Trophoblast cell (in vitro differentiated cells and primary cell): ENCODE data around the gene TMEM132D.
"Not testable (repeated sequence)": the region's sequence is repeated elsewhere in the genome, so short reads cannot be mapped to it uniquely, and the experiment has no call there.

ENCODE experiments used
- DNase-seq, 2 donors: peaks; one replicate each; pipeline ENCODE4 v3.0.0-alpha.2; 2016
- H2AFZ ChIP-seq: 2 replicates; pipeline ENCODE4 v1.6.1; 2013; ENCODE audit warnings: low read length, moderate library complexity, mild to moderate bottlenecking; ENCODE audit not compliant: insufficient read depth, poor library complexity
- H2AK5ac ChIP-seq: 2 replicates; pipeline ENCODE4 v1.6.1; 2013; ENCODE audit warnings: mild to moderate bottlenecking, low read length
- H2BK120ac ChIP-seq: 2 replicates; pipeline ENCODE4 v1.6.1; 2013; ENCODE audit warnings: low read length, mild to moderate bottlenecking, moderate library complexity; ENCODE audit not compliant: insufficient read depth, poor library complexity
- H2BK12ac ChIP-seq: 2 replicates; pipeline ENCODE4 v1.6.1; 2013; ENCODE audit warnings: mild to moderate bottlenecking, low read length, moderate library complexity
- H2BK5ac ChIP-seq: 2 replicates; pipeline ENCODE4 v1.6.1; 2013; ENCODE audit warnings: low read length, low read depth, moderate library complexity, mild to moderate bottlenecking; ENCODE audit not compliant: poor library complexity
- H3K14ac ChIP-seq: 2 replicates; pipeline ENCODE4 v1.6.1; 2013; ENCODE audit warnings: mild to moderate bottlenecking, low read length
- H3K18ac ChIP-seq: 2 replicates; pipeline ENCODE4 v1.6.1; 2013; ENCODE audit warnings: mild to moderate bottlenecking, low read length
- H3K23ac ChIP-seq: 2 replicates; pipeline ENCODE4 v1.6.1; 2013; ENCODE audit warnings: low read length
- H3K27ac ChIP-seq: 2 replicates; pipeline ENCODE4 v1.5.1; 2013; ENCODE audit warnings: low read depth, mild to moderate bottlenecking, inconsistent platforms, low read length, moderate library complexity
- H3K27me3 ChIP-seq: 2 replicates; pipeline ENCODE4 v1.6.1; 2013; ENCODE audit warnings: inconsistent platforms, mild to moderate bottlenecking, low read length, moderate library complexity; ENCODE audit not compliant: insufficient read depth
- H3K36me3 ChIP-seq, 2 experiments: 1 replicate in 1 of 2; 2 replicates in 1 of 2; pipeline ENCODE4 v1.6.1; 2013; ENCODE audit warnings: low read length in 2 of 2, mild to moderate bottlenecking in 2 of 2, moderate library complexity in 1 of 2; ENCODE audit not compliant: insufficient read depth in 2 of 2, control insufficient read depth in 1 of 2
- H3K4ac ChIP-seq: 2 replicates; pipeline ENCODE4 v1.6.1; 2013; ENCODE audit warnings: low read depth, mild to moderate bottlenecking, low read length, moderate library complexity
- H3K4me1 ChIP-seq, 2 experiments: 1 replicate in 1 of 2; 2 replicates in 1 of 2; pipeline ENCODE4 v1.6.1; 2013; ENCODE audit warnings: low read length in 2 of 2, mild to moderate bottlenecking in 2 of 2, moderate library complexity in 1 of 2; ENCODE audit not compliant: insufficient read depth in 2 of 2, control insufficient read depth in 1 of 2
- H3K4me2 ChIP-seq: 2 replicates; pipeline ENCODE4 v1.6.1; 2013; ENCODE audit warnings: inconsistent platforms, mild to moderate bottlenecking, low read length, moderate library complexity
- H3K4me3 ChIP-seq: 2 replicates; pipeline ENCODE4 v1.5.1; 2013; ENCODE audit warnings: mild to moderate bottlenecking, low read depth, low read length, inconsistent platforms
- H3K79me1 ChIP-seq: one replicate; pipeline ENCODE4 v1.6.1; 2013; ENCODE audit warnings: low read length
- H3K79me2 ChIP-seq: 2 replicates; pipeline ENCODE4 v1.6.1; 2013; ENCODE audit warnings: low read length, mild to moderate bottlenecking; ENCODE audit not compliant: control insufficient read depth, insufficient read depth, poor library complexity
- H3K9ac ChIP-seq: 2 replicates; pipeline ENCODE4 v1.6.1; 2013; ENCODE audit warnings: mild to moderate bottlenecking, low read length
- H3K9me3 ChIP-seq: 2 replicates; pipeline ENCODE4 v1.6.1; 2013; ENCODE audit warnings: low read depth, mild to moderate bottlenecking, control low read depth, inconsistent platforms, low read length; ENCODE audit not compliant: insufficient read depth
- H4K12ac ChIP-seq: 2 replicates; pipeline ENCODE4 v1.6.1; 2013; ENCODE audit warnings: low read depth, mild to moderate bottlenecking, low read length, moderate library complexity
- H4K8ac ChIP-seq: 2 replicates; pipeline ENCODE4 v1.6.1; 2013; ENCODE audit warnings: low read depth, mild to moderate bottlenecking, low read length, moderate library complexity
- H4K91ac ChIP-seq: one replicate; pipeline ENCODE4 v1.6.1; 2013; ENCODE audit warnings: low read depth, mild to moderate bottlenecking, low read length, moderate library complexity
- WGBS: extraction: QIAGEN DNeasy Blood & Tissue Kit; methylation state at CpG from one replicate; pipeline ENCODE4 v1.1.7; 2013; ENCODE audit warnings: missing lambda C conversion rate; ENCODE audit not compliant: insufficient read length, insufficient coverage; ENCODE audit errors: extremely low coverage; 5-methylcytosine and 5-hydroxymethylcytosine counted together

The TMEM132D gene

GRCh38 chr12:129195081-129195480 is 708.7 kb downstream of the TMEM132D start:
- Histone ChIP-seq H2BK120ac (no peak overlapping the region), H3K9ac (no peak overlapping the region)
- WGBS: no CpG with 5 or more reads among the region's 2 CpGs

GRCh38 chr12:129193263-129193871 is 710.5 kb downstream of the TMEM132D start:
- Histone ChIP-seq H3K23ac (no peak overlapping the region), H2BK5ac (no peak overlapping the region), H3K79me1 (no peaks in the 10 kb centered on the region), H3K9ac (no peak overlapping the region), H4K12ac (no peak overlapping the region), H2AFZ (no peak overlapping the region), H3K27ac (no peak overlapping the region), H3K27me3 (no peaks in the 10 kb centered on the region), H3K79me2 (no peaks in the 10 kb centered on the region), H2BK12ac (no peak overlapping the region), H4K91ac (no peak overlapping the region), H3K14ac (no peak overlapping the region), H2AK5ac (no peak overlapping the region), H3K9me3 (no peaks in the 10 kb centered on the region), H2BK120ac (no peak overlapping the region), H3K4me2 (no peak overlapping the region), H3K4me1 (no peaks in the 10 kb centered on the region), H4K8ac (no peak overlapping the region), H3K4me3 (no peak overlapping the region), H3K4ac (no peak overlapping the region), H3K36me3 (no peaks in the 10 kb centered on the region), H3K18ac (no peak overlapping the region)
- no CpG with 5 or more reads among the region's 4 CpGs for WGBS
- peak in 1 of 2 donors; percentile 40 for DNase-seq

More at GRCh38 chr12:129195081-129195480, 708.7 kb downstream of the TMEM132D start:
- H3K4me2 ChIP-seq: no peak overlapping the region
- no peak overlapping the region for H2AFZ ChIP-seq
- H3K4ac ChIP-seq: no peak overlapping the region
- DNase-seq: no peak
- H2BK12ac ChIP-seq: no peak overlapping the region
- H3K79me1 ChIP-seq: no peaks in the 10 kb centered on the region
- H2AK5ac ChIP-seq: no peak overlapping the region
- no peaks in the 10 kb centered on the region for H3K9me3 ChIP-seq
- no peak overlapping the region for H4K12ac ChIP-seq
- no peak overlapping the region for H3K18ac ChIP-seq
- no peak overlapping the region for H3K4me3 ChIP-seq
- no peaks in the 10 kb centered on the region for H3K79me2 ChIP-seq
- H2BK5ac ChIP-seq: no peak overlapping the region
- H4K8ac ChIP-seq: no peak overlapping the region
- H3K23ac ChIP-seq: no peak overlapping the region
- no peaks in the 10 kb centered on the region for H3K4me1 ChIP-seq
- H3K27ac ChIP-seq: no peak overlapping the region
- no peaks in the 10 kb centered on the region for H3K36me3 ChIP-seq
- no peak overlapping the region for H4K91ac ChIP-seq
- no peaks in the 10 kb centered on the region for H3K27me3 ChIP-seq
- no peak overlapping the region for H3K14ac ChIP-seq

- no CpG with 5 or more reads among the region's 7 CpGs for WGBS
- H3K14ac ChIP-seq: no peak overlapping the region
- H4K91ac ChIP-seq: no peak overlapping the region
Observed at GRCh38 chr12:129190827-129191226, 713.0 kb downstream of the TMEM132D start.

GRCh38 chr12:129189879-129190278 is 713.9 kb downstream of the TMEM132D start:
- not testable (repeated sequence) for H3K79me2 ChIP-seq, H3K9me3 ChIP-seq, H3K36me3 ChIP-seq, H3K18ac ChIP-seq, H2BK12ac ChIP-seq, H2AFZ ChIP-seq, H4K12ac ChIP-seq, H3K14ac ChIP-seq, H2AK5ac ChIP-seq, H4K8ac ChIP-seq, H4K91ac ChIP-seq, H2BK5ac ChIP-seq, H3K9ac ChIP-seq, DNase-seq, H3K27ac ChIP-seq, H3K4ac ChIP-seq, H2BK120ac ChIP-seq, H3K23ac ChIP-seq, H3K79me1 ChIP-seq, H3K27me3 ChIP-seq, H3K4me2 ChIP-seq, H3K4me1 ChIP-seq, H3K4me3 ChIP-seq
- no CpG with 5 or more reads among the region's 4 CpGs for WGBS

More at GRCh38 chr12:129190827-129191226, 713.0 kb downstream of the TMEM132D start:
- Histone ChIP-seq H3K18ac (no peak overlapping the region), H3K36me3 (no peaks in the 10 kb centered on the region), H2AFZ (no peak overlapping the region), H2AK5ac (no peak overlapping the region), H3K23ac (no peak overlapping the region), H3K27me3 (no peaks in the 10 kb centered on the region), H3K4me2 (no peak overlapping the region), H4K8ac (no peak overlapping the region), H4K12ac (no peak overlapping the region), H3K4me1 (no peaks in the 10 kb centered on the region), H3K4me3 (no peak overlapping the region), H3K79me2 (no peaks in the 10 kb centered on the region), H2BK120ac (no peak overlapping the region), H2BK12ac (no peak overlapping the region), H2BK5ac (no peak overlapping the region), H3K4ac (no peak overlapping the region), H3K79me1 (no peaks in the 10 kb centered on the region), H3K9me3 (no peaks in the 10 kb centered on the region), H3K27ac (no peak overlapping the region), H3K9ac (no peak overlapping the region)
- no peak for DNase-seq
